NCI-H526 (cell line): Measurements from ENCODE around the gene CCT3.

Source experiments
- DNase-seq, 2 experiments: peaks; one replicate each; lab custom pipeline; 2025; lab: John Stamatoyannopoulos, UW

CCT3 gene

DNA sequence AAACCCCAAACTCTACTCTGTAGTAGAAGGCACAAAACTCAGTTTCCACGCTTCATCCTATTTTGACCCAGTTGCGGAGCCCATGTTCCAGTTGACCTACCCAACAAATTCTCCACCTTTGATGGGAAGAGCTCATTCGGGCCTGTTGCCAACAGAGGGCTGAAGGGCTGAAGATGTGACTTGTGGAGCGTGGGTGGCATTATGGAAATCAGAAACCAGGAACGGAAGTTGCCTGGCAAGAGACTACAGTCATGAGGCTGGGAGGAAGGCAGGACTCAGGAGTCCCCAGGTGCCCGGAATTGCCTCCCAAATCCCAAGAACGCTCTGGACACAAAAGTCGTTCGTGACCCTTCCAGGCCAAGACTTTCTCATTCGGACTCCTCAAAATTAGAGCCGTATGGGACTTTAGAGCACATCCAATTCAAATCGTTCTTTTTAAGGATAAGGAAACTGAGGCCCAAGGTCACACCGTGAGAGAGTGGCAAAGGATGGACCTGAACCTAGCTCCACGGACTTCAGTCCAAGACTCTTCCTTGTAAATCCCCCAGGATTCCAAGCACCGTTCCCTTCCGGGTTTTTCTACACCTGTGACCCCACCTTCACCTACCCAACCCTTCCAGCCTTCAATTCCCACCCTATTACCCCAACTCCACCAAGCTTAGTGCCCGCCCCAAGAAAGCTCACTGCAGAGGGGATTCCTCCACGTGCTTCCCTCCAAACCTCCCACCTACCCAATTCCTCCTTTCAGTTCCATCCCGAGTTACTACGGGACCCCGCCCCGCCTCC is 56.2 kb downstream of the CCT3 start:
- DNase-seq = peak; percentile 51 to 79

DNA sequence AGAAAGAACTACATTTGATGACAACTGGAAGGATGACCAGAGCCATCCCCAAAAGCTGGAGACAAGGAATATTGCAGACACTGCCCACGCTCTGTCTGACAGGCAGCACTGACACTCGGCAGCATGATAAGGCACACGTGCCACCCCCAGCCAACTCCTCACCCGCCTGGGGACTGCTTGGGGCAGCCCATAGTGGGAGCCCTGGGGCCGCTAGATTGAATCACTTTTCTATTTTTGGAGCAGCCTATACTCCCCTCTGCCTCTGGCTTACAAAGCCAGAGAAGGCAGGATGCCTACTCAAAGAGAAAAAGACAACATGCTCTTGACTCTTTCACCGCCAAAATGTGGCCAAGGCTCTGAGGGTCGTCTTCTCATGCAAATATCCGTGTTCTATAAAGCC is 56.8 kb downstream of the CCT3 start:
- DNase-seq = no peak

DNA sequence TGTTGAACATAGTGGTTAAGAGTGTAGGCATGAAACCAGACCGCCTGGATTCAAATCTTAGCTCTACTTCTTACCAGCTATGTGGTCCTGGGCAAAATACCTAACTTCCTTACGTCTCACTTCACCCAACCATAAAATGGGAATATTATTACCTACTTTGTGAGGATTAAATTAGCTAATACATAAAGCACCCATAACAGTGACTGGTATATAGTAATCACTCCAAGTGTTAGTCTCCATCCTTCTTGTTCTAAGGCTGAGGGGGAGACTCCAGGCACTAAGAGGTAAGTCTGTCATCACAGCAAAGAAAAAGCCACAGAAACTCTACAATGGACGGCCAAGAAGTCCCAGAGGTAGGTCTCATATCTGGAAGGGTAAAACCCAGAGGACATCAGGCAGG is 58.3 kb downstream of the CCT3 start:
- no peak for DNase-seq

DNA sequence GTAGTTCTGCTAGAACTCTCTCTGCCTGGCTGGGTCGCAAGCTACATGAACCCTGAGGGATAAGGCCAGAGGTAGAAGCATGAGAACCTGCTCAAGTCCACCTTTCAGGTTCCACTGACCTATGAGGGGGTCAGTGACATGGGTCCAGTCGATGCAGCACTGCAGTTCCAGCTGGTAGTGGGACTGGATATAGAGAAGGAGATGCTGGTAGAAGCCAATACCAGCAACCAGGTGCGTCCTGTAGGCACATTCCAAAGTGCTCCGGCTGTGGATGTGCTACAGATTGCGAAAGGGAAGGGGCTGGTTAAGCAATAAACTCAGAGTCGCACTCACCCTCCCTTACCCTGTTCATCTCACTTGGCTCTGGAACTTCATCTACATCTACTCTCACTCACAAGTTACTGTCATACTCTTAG is 61.1 kb downstream of the CCT3 start:
- DNase-seq = no peak

DNA sequence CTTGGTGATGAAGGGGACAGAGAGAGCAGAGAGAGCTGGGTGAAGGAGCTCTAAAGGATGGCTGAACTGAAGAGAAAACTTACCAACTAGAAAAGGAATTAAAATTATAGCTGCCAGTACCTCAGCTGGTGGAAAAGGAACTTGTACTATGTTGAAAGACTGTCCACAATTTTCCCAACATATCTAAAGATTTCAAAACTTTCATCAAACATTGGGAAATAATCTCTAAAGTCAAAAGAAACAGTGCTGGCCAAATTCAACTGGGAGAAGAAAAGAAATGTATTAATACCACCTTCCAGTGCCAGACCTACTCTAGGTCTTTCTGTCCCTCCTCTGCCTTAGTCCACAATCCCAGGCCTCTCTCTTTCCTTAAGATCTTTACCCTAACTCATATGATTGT is 61.6 kb downstream of the CCT3 start:
- no peak for DNase-seq

DNA sequence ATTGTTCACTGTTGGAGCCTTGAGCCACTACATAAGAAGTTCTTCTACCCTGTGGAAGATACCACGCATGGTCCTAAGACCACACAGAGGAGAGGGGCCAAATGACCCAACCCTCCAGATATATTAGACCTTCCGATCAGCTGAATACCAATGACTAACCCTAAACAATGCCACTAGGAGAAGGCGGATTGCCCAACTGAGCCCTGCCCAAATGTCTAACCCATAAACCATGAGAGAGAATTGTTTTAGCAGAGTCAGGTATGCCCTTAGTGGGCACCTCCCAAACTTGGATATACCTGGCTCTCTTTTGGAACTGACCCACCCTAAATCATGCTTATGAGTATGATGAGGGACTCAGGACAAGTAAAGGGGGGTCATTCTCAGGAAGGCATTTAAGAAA is 67.8 kb downstream of the CCT3 start:
- DNase-seq = no peak

DNA sequence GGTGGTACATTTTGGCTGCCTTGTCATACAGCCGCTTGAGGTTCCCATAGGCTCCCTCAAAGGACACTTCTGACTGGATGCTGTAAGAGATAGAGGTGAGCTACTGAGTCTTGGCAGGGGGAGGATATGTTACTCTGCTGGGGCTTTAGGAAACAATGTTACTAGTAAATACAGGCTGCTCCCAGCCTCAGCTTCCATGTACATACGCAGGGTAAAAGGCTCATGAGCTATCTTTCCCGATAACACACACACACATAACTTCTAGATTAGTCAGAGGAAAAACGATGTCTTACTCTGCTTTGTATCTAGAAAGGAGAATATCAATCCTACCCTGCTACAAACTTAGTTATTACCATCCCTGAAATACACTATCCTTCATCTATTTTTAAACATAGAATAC is 69.8 kb downstream of the CCT3 start:
- DNase-seq = no peak

DNA sequence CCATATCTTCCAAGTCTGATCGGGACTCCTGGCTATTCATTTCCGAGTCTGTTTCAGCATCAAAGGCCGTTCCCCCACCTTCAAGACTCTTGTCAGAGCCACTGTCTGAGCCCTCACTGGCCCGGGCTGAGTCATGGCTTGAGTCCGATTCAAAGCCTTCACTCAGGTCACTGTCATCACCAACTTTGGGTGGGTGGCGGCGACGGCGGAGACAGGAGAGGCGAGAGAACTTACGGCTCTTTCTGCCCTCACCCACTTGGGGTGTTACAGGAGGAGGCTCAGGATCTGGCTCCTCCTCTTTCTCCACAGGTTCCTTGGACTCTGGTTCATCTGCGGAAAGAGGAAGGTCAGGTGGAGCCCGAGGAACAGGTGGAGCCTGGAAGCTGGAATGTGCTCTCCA is 72.0 kb downstream of the CCT3 start:
- DNase-seq = no peak

DNA sequence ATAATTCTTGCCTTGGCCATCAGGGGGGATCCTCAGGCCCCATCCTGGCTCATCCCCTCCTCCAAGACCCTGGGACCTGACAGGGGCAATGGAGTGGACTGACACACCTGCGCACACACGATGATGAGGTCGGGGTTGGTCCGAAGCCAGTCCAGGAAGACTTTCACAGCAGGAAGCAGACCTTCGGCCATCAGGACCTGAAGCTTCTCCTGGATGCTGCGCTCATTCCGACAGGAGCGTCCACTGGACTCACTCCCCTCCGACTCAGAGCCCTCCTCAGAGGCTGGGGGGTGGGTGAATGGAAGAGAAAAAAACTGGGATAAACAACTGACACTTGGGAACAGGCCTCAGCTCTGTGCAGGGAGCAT is 74.8 kb downstream of the CCT3 start:
- DNase-seq = no peak

DNA sequence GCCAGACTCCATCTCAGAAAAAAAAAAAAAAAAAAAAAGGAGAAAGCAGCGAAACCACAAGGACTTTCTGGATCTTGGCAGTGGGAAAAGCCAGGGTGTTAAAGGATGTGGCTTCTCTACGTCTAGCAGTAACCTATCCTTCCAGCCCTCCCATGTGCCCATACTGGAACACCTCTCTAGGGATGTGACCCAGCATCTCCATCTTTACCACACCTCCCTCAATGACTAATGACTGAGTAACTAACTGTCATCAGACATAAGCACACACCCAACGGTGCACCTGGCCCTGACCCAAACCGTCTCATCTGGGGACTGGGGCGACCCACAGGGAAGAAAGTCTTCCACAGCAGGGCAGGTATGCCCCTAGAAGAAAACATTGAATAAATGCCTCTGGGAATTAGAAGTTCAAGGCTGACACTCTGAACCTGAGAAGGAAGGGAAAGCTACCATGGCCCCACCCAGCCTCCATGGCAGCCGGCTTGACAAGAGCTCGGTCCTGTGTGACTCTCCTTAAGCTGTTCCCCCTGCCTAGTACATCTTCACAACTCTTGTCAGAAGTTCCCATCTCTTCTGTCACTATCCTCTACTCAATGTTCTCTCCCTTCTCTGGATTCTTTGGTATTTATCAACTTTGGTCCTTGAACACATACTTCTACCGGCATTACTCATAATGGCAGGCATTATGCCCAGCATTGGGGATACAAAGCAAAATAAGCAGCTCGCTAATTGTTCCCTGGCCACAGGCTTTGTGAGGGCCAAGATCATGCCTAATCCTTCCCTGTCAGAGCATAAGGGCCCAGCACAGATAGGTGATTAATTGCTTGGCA is 75.4 kb downstream of the CCT3 start:
- DNase-seq = no peak

DNA sequence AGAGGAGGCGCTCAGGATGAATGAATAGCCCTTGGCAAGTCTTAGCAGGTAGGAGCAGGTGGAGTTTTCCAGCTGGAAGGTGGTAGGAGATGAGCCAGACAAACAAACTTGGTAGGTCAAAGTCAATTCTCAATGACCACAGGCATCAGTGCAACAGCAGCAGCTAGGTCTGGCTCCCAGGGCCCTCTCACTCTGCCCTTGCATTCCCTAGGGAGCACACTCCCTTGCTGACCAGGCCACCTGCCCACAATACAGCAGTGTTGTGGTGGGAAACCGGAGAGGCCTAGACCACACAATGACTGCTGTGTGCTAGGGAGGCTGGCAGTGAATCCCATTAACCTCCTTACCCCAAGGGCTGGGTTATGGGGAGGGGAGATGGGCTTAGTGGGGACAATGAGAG is 77.2 kb downstream of the CCT3 start:
- peak; percentile 38 to 44 for DNase-seq

DNA sequence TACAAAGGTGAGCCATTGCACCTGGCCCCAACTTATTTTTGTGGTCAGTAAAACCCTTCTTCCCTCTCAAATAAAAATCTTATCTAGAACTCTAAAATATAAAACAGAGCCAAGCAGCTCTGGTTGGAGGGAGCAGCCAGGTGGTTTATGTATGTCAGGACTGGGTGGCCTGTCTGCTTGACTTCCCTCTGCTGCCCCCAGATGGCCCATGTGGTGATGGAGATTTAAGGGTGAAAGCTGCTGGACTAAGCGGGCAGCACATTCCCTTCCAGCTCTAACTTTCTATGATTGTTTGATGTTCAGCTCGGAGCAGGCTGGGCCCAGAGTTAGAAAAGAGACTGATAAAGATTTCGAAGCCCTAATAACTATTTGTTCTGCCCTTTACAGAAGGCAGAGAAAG is 78.3 kb downstream of the CCT3 start:
- DNase-seq = no peak
